Skin of body (tissue), 2 donors: Measurements from ENCODE around the gene NT5M. TPM values are rescaled to one million over a fixed set of nuclear protein-coding genes. Genes with fewer than 3 reads are reported as not detected.

Experiments used
- DNase-seq: peaks from one replicate; lab custom pipeline; 2025; lab: John Stamatoyannopoulos, UW
- total RNA-seq: library from RNA; depleted of rRNA; stranded (reverse); fragments of >200 nt; gene quantifications from one replicate; pipeline ENCODE4 v1.2.3, GENCODE V29; 2014

Gene NT5M
- total RNA-seq, 1 donor from 2014 or later, result 0.99 TPM

DNA sequence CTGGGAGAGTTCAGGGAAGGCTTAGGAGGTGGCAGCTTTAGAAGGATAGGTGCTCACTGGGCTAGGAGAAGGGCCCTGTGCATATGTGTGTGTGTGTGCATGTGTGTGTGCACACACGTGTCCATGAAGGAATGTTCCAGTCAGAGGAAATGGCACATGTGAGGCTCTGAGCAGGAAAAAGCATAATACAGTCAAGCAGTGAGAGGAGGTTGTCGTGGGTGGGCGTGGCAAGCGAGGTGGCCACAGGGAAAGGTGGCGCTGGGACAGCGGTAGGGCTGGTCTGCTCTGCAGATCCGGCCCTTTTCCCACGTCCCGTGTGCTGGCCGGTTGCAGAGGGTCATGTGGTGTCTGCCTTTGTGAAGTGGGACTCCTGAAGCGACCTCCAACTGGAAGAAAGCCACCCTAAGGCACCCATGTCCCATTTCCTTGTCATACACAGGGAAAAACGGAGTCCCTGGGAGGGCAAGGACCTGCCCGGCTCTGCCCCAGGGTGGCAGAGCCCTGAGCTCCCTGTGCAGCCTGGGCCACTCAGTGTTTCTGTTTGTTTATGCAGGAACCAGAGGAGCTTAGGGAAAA lies 40.1 kb downstream of the NT5M start:
- DNase-seq, result no peak

- DNase-seq, result no peak
These were observed 40.8 kb downstream of the NT5M start for GRCh38 chr17:17343896-17344506.

GRCh38 chr17:17344507-17345293 lies 41.5 kb downstream of the NT5M start:
- DNase-seq, result no peak

- DNase-seq, result no peak
These were observed 42.1 kb downstream of the NT5M start for GRCh38 chr17:17345294-17345597.

GRCh38 chr17:17345686-17346427 lies 42.7 kb downstream of the NT5M start:
- DNase-seq, result no peak

DNA sequence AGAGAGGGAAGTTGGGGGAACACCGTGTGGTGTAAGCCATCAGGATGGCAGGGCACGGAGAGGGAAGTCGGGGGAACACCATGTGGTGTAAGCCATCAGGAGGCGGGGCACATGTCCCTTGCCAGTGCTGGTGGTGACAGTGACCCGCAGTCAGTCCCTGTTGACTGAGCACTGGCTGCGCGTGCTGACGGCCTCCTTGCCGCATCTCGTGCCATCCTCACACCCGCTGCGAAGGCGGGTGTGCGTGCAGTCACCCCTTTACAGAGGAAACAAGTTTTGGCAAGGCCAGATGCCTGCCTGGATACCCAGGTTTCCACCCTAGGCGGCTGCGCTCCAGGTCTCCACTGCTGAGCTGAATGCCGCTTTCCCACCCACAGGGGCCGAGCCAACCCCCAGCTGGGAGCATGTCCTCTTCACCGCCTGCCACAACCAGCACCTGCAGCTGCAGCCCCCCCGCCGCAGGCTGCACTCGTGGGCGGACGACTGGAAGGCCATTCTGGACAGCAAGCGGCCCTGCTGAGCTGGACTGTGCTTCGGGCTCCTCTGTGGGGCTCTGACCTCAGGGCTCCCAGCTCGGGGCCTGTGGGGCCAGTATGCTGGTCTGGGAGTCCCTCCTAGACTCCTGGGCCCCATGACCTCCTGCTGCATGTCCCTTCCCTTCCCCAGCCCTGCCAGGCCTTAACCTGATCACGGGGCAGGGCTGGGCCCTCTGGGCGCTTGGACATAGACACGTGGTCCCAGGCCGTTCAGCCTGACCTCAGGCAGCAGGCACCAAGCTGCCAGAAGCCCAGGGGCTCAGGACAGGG lies 43.5 kb downstream of the NT5M start:
- no peak for DNase-seq

DNA sequence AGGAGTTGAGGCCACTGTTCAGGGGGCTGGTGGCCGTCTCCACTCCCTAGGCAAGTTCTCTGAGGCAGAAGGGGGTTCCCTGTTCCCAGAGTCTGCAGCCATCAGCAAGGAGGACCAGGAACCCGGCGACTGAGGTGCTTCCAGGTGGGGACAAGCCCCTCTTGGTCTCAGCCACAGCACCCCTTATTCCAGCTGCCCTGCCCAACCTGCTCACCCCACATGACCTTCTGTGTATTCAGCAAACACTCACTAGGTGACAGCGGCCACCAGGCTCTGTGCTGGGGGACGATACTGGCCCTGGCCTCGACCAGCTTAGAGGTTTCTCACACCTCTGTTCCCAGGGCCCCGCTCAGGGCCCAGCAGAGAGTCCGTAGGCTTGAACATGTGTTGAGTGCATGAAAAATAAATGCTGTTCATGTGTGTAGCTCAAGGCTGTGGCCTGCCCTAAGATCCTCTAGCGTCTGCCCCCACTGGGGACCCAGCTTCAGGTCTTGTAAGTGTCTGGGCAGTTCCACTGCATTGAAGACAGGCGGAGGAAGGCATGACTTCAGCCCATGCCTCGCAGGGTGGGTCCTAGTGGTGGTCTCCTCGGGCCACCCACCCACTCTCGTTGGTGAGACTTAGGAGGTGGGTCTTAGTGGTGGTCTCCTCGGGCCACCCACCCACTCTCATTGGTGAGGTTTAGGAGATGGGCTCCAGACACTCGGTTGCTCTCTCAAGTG lies 44.2 kb downstream of the NT5M start:
- DNase-seq, result no peak

DNA sequence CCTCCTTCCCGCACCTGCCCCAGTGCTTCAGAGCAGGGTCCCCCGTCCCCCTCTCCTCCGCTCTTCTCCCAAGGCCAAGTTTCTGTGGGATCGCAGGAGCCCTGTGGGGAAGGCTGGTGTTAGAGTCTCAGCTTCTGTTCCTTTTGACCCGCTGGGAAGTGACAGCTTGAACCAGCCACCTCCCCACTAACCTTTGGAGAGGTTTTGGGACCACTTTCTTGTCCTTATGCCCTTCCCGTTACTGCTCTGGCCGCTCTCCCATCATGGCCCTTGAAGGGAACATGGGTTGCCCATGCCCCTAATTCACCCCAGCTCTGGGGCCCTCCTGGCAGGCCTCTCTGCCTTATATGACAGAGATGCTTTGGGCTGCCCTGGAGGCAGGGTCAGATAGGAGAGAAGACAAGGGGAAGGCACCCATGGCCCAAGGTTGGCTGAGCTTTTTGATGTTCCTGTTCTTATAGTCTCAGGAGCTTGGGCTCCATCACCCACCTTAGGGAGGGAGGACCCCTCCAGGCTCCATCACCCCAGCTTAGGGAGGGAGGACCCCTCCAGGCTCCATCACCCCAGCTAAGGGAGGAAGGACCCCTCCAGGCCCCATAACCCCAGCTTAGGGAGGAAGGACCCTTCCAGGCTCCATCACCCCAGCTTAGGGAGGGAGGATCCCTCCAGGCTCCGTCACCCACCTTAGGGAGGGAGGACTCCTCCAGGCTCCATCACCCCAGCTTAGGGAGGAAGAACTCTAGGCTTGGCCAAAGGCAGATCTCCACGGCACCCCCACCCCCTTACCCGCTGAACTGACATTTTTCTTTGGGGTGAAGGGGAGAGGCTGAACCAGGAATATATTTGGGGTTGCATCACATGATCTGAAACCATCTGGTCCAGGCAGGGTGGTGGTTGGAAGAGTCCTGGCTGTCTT lies 45.0 kb downstream of the NT5M start:
- no peak for DNase-seq

DNA sequence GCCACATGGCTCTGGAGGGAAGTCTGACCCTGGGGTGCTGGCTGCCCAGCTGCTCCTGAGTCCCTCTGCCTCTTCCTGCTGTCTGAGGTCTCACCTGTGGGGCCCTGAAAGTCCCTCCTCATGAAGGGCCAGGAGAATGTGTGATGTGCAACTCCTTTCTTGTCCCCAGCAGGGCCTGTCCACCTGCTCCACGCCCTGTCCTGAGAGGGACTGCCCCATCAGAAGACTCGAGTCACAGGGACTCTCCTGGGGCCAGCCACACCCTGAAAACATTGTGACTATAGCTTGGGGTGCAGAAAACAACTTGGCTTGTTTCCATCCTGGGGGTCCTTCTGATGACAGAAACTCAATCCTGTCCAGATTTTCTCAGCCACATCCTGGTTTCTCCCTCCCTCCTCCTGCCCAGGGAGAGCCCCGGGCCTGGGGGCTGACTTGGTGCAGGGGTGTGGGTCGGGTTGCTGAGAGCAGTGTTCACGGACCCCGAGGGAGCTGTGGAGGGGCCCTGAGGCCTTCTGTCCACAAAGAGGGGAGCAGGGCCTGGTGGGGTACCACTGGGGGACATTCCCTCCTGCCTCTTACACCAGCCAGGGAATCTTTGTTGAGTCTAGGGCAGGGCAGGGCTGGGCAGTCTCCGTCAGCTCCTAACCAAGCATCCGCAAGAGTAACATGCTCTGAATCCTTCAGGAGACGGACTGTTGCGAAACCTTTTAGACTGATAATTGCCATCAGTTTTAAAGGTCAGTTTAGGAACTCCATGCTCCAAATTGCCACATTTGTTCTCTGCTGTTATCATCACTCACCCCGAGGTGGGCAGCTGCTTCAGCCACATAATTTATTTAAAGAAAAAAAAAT lies 45.9 kb downstream of the NT5M start:
- no peak for DNase-seq

DNA sequence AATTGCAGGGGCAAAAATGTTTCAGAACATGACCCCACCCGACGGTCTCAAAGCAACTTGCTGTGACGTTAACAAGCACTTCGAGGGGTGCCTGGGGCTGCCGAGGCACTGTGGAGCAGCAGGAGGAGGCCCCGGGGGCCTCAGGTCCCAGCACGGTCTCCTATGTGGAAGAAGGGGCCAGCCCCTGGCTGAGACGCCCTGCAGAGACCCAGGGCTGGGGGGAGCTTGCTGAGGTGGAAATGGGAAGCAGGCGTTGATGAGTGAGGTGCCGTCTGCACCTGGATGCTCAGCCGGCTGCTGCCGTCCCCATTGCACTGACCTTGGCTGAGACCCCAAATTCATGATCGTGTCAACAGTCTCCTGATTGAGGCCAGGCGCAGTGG lies 46.5 kb downstream of the NT5M start:
- no peak for DNase-seq

DNA sequence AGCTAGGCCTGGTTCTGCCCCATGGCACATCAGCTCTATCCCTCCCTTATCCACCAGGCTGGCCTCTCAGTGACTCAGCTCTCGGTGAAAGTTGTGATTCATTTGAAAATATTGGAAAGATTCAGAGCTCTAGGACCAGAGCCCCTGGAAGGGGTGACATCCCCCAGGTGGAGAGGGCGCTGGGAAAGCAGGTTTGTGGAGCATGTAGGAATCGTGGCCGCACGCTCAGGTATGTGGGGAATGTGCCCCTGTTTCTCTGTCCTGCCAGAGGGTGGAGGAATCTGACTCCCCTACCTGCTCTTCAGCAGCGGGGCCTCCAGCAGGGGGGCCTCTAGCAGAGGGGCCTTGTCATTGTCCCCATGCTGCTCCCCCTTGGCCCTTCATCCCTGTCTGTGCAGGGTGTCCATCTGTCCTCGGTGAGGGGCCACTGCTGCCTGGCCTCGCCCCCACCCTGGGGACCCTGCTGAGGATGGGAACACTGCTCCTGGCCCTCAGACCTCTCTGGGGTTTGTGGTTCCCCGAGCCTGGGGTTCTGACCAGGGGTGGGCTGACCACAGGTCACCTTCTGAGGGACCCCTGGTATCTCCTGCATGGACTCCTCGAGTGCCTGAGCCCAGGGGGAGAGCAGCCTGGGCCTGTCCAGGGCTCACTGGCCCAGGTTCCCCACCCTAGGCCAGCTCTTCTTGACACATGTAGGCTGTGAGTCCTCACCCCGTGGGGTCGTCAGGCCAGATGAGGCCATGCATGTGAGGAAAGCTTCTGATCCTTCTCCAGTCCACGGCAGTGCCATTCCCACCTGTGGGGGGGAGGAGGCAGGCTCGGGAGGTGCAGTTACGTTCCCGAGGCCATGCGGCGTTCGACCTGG lies 47.5 kb downstream of the NT5M start:
- no peak for DNase-seq

DNA sequence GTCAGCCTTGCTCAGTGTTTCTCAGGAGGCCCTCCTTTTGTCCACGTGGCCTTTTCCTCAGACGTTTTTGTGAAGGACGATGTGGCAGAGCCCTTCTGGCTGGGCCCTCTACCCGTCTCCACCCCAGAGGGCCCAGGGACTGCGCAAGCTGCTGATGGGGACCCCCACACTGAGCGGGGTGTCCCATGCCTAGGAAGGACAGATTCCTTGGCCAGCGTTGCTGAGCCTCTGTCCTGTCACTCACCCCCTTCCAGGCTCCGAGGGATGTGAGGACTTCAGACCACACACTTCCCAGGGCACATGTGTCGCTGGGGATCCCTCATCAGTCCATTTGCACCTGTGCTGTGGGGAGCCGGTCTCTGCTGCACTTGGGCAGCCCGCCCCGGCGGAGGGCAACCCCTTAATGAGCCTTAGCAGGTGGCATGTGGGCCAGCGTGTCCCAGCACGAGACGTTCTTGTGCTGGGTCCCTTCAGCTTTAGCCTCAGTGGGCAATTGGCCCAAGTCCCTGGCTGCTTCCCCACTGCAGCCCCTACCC lies 48.3 kb downstream of the NT5M start:
- no peak for DNase-seq

- DNase-seq, result no peak
These were observed 49.0 kb downstream of the NT5M start for GRCh38 chr17:17351901-17352781.

DNA sequence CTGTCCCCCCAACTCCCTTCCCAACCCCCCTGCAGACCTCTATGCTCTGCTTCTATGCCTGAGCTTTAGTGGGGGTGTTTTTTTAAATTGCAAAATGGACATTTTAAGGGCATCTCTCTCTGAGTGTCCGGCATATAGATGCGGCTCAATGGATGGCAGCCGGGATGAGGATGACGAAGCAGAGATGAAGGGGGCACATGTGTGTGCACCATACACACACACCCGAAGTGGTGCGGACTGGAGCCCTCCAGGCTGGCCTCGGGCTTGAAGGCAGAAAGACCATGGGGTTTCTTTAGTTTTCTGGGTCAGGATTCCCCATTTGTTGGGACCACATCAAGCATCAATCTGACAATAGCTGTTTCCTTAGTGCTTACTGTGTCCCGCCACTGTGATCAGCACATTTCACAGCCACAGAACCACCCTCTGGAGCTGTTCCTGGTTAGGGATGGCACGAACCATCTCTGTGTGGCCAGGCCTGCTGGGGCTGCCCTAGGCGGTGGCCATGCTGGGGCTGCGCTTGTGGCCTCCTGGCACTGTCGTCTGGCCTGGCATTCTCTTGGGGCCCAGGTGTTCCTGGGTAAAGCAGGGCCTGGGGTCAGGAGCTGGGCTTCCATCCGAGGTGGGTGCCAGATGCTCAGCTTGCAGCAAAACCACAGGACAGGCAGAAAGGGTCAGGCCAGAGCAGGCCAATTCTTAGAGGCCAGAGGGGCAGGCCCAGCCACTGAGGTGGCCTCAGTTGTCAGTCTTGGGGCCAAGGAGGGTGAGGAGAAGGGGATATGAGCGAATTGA lies 49.9 kb downstream of the NT5M start:
- no peak for DNase-seq

DNA sequence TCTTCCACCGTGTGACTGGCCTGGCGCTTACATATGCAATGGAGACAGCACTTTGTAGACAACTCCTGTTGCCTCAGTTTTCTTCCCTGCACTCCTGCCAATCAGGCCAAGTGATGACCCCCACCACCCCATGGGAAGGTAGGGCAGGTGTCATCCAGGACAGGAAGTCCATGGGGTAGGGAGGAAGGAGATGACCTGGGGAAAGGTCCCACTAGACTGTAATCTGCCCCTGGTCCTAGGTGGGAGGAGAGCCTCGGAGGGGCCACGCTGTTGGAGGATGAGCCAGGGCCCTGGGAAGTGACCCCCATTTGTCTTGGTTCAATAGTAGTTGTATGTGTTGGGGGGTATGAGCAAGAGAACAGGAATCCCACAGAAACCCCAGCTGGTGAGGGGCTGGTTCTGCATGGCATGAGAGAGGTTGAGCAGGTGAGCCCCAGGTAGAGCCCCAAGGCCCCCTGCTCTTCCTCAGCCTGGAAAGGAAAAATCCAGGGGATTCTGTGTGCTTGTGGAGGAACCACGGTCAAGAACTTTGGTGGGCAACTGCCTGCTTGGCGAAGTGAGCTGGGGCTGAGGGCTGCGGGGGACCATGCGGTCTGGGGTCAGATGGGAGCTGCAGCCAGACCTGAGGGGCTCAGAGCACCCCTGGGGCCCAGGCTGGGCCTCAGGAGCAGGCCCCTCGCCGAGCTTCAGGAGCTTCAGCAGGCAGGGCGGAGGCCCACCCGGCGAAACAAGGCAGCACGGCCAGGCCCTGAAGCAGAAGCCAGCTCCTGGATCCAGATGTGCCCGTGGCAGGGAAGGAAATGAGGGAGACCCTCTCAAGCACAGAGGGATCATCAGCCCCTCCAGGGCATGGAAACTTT lies 50.7 kb downstream of the NT5M start:
- DNase-seq, result no peak
